DND-41 (cell line): ENCODE measurements around the gene EPHB2.

Source experiments
- ATAC-seq: fragments of 200-7000 bp; cut with Tn5 transposase; 3 replicates; pipeline ENCODE4 v1.9.1; 2021; ENCODE audit warnings: low read depth; ENCODE audit not compliant: insufficient read depth
- DNase-seq: peaks from one replicate; pipeline ENCODE4 v3.0.0-alpha.2; 2020
- H2AFZ ChIP-seq: 2 replicates; pipeline ENCODE4 v1.6.0; 2012; ENCODE audit warnings: low read depth, low read length
- H3K27ac ChIP-seq: 2 replicates; pipeline ENCODE4 v1.5.1; 2012; ENCODE audit warnings: low read length, inconsistent platforms
- H3K27me3 ChIP-seq: fragments of 200-600 bp; sonication (generic); 2 replicates; pipeline ENCODE4 v1.6.0; 2012; ENCODE audit warnings: low read length, mild to moderate bottlenecking, inconsistent platforms; ENCODE audit not compliant: insufficient read depth, poor library complexity
- H3K36me3 ChIP-seq: 2 replicates; pipeline ENCODE4 v1.5.1; 2012; ENCODE audit warnings: low read length, inconsistent platforms; ENCODE audit not compliant: insufficient read depth
- H3K4me1 ChIP-seq: 2 replicates; pipeline ENCODE4 v1.5.1; 2012; ENCODE audit warnings: mild to moderate bottlenecking, low read length; ENCODE audit not compliant: insufficient read depth
- H3K4me2 ChIP-seq: 2 replicates; pipeline ENCODE4 v1.6.0; 2012; ENCODE audit warnings: mild to moderate bottlenecking, moderate library complexity, low read length, inconsistent platforms; ENCODE audit not compliant: insufficient read depth
- H3K4me3 ChIP-seq, 2 experiments: fragments of 200-600 bp in 1 of 2; shearing (Covaris generic) in 1 of 2; 2 replicates each; pipeline ENCODE4 v1.5.1; 2012 to 2016; ENCODE audit warnings: inconsistent platforms in 2 of 2, low read length in 2 of 2, mild to moderate bottlenecking in 2 of 2, low read depth in 1 of 2, moderate library complexity in 1 of 2
- H3K79me2 ChIP-seq: 2 replicates; pipeline ENCODE4 v1.6.0; 2012; ENCODE audit warnings: low read length, inconsistent platforms; ENCODE audit not compliant: insufficient read depth
- H3K9ac ChIP-seq: 2 replicates; pipeline ENCODE4 v1.6.0; 2012; ENCODE audit warnings: low read depth, mild to moderate bottlenecking, inconsistent platforms, low read length, moderate library complexity
- H3K9me3 ChIP-seq: 2 replicates; pipeline ENCODE4 v1.5.1; 2012; ENCODE audit warnings: low read length, moderate library complexity, mild to moderate bottlenecking, inconsistent platforms; ENCODE audit not compliant: insufficient read depth, severe bottlenecking
- H4K20me1 ChIP-seq: 2 replicates; pipeline ENCODE4 v1.6.0; 2012; ENCODE audit warnings: low read length; ENCODE audit not compliant: insufficient read depth
- EZH2 ChIP-seq: IDR thresholded peaks from 3 replicates; pipeline ENCODE4 v1.6.1; 2012; ENCODE audit warnings: borderline replicate concordance, low read depth, mild to moderate bottlenecking, moderate library complexity, low read length, inconsistent platforms; ENCODE audit not compliant: severe bottlenecking
- TF ChIP-seq, protein P1 (sequence below): IDR thresholded peaks from 2 replicates; pipeline ENCODE4 v1.5.1; 2012; ENCODE audit warnings: borderline replicate concordance, low read length, moderate library complexity, mild to moderate bottlenecking; ENCODE audit not compliant: poor library complexity, severe bottlenecking; ENCODE audit errors: extremely low read depth

EPHB2 gene

GRCh38 chr1:22830757-22831340, 120.2 kb downstream of the EPHB2 start:
- H3K27me3 ChIP-seq, result peaks cover 11% of the 10 kb centered on the region
- no peak overlapping the region for H2AFZ ChIP-seq
- TF ChIP-seq, protein P1, sequence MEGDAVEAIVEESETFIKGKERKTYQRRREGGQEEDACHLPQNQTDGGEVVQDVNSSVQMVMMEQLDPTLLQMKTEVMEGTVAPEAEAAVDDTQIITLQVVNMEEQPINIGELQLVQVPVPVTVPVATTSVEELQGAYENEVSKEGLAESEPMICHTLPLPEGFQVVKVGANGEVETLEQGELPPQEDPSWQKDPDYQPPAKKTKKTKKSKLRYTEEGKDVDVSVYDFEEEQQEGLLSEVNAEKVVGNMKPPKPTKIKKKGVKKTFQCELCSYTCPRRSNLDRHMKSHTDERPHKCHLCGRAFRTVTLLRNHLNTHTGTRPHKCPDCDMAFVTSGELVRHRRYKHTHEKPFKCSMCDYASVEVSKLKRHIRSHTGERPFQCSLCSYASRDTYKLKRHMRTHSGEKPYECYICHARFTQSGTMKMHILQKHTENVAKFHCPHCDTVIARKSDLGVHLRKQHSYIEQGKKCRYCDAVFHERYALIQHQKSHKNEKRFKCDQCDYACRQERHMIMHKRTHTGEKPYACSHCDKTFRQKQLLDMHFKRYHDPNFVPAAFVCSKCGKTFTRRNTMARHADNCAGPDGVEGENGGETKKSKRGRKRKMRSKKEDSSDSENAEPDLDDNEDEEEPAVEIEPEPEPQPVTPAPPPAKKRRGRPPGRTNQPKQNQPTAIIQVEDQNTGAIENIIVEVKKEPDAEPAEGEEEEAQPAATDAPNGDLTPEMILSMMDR, result no peak
- TF ChIP-seq EZH2, result no peak
- no peaks in the 10 kb centered on the region for H3K4me1 ChIP-seq
- H3K36me3 ChIP-seq, result no peaks in the 10 kb centered on the region
- DNase-seq, result no peak
- no peaks in the 10 kb centered on the region for H3K79me2 ChIP-seq
- no peak overlapping the region for H3K27ac ChIP-seq
- no peak for ATAC-seq
- no peaks in the 10 kb centered on the region for H3K9me3 ChIP-seq
- H3K4me3 ChIP-seq, result no peak overlapping the region
- peaks cover 6% of the 10 kb centered on the region; the same call in 1 of the 2 replicates for H4K20me1 ChIP-seq
- H3K4me2 ChIP-seq, result no peak overlapping the region
- no peak overlapping the region for H3K9ac ChIP-seq

DNA sequence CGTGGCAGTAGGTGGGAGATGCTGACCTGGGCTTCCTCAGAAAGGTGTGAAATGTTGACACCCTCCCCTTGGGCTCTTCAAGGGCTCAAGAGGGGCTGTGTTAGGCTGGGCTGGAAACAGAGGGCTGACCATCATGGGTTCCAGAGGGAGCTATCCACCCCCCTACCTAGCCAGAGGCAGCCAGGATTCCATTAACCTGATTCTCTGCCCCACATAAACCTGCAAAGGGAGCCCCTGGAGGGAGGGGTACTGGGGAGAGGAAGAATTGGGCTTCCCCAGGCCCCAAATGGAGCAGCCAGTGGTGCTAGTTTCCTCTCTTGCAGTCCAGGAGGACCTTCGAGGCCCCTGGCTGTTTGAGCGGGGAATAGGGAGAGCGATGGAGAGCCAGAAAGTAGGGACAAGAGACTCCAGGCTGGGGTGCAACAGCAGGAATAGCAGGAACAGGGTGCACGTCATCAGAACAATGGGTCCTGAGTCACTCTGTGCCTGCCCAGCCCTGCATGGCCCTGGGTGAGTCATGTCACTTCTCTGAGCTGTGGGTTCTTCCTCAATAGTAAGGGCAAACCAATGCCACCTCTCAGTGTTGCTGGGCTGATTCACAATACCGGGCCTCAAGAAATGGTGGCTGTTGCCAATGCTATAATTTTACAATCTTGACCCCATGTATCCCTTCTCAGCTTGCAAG, 121.2 kb downstream of the EPHB2 start:
- Histone ChIP-seq H3K4me1 (no peaks in the 10 kb centered on the region), H3K27me3 (peaks cover 7% of the 10 kb centered on the region), H4K20me1 (peaks cover 6% of the 10 kb centered on the region; the same call in 1 of the 2 replicates), H3K9me3 (no peaks in the 10 kb centered on the region), H3K27ac (no peak overlapping the region), H3K36me3 (no peaks in the 10 kb centered on the region), H2AFZ (no peak overlapping the region), H3K9ac (no peak overlapping the region), H3K79me2 (no peaks in the 10 kb centered on the region), H3K4me3 (no peak overlapping the region), H3K4me2 (no peak overlapping the region)
- ATAC-seq, result no peak
- no peak for TF ChIP-seq EZH2
- TF ChIP-seq, protein P1, result no peak
- DNase-seq, result no peak

DNA sequence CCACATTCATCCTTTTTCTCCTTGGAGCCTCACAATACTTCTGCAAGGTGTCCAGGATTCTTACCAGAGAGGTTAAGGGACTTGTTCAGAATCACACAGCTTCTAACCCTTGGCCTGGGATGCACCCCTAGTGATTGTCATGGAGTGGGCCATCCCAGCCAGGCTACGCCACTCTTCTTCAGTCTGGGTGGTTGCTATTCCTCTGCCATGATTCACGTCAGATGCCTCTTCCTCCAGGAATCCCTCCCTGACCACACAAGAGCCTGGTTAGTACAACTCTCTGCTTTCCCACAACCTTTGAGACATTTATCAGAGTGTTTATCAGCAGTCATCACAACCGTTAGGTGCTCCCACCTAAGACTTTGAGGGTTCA, 121.8 kb downstream of the EPHB2 start:
- Histone ChIP-seq H2AFZ (no peak overlapping the region), H3K9me3 (no peaks in the 10 kb centered on the region), H3K27ac (no peak overlapping the region), H3K36me3 (no peaks in the 10 kb centered on the region), H4K20me1 (peaks cover 6% of the 10 kb centered on the region; the same call in 1 of the 2 replicates), H3K4me1 (no peaks in the 10 kb centered on the region), H3K4me3 (no peak overlapping the region), H3K27me3 (peaks cover 7% of the 10 kb centered on the region), H3K9ac (no peak overlapping the region), H3K79me2 (no peaks in the 10 kb centered on the region), H3K4me2 (no peak overlapping the region)
- DNase-seq, result no peak
- TF ChIP-seq, protein P1, result no peak
- no peak for TF ChIP-seq EZH2
- ATAC-seq, result no peak
